NCI-H345 (cell line): Measurements from ENCODE around the gene TLL2.

Experiments used
- DNase-seq: peaks from one replicate; lab custom pipeline; 2025; lab: John Stamatoyannopoulos, UW

Gene TLL2

DNA sequence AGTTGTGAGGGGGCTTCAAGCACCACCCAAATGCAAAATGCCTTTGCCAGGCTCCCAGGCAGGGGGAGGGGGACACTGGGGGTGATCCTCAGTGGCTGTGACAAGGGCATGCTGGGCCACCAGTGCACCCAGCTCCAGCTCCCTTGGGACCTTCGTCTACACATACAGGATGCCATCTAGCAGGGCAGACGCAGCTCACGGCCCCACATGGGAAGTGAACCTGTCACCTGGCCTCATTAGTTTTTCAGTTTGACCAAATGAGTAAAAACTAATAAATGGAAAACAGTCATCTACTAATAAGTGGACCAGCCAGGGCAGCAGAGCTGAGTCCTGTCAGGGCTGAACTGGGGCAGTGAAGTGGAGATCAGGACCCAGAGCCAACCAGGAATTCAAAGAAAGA lies 50.2 kb downstream of the TLL2 start:
- DNase-seq, result no peak

DNA sequence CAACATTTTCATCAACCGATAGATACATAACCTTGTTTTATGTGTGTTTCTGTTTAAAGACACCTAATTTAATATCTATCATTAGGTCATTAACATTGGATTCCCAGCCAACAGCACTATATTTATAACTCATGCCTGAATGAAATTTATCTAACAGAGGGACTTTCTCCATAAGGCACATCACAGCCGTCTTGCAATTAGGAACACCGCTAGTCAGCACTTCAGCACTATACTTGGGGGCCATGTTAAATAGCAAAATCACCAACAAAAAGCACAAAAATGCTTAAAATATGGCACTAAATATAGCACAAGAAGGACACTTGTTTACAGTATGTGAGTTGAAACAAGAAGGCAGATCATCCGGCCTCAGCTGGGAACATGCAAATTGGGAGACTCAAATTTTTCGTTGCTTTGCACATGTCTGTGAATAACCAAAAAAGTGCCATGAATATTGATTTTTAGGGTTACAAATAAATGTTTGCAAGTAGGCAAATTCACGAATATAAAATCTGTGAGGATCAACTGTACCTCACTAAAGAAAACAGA lies 51.0 kb downstream of the TLL2 start:
- no peak for DNase-seq

DNA sequence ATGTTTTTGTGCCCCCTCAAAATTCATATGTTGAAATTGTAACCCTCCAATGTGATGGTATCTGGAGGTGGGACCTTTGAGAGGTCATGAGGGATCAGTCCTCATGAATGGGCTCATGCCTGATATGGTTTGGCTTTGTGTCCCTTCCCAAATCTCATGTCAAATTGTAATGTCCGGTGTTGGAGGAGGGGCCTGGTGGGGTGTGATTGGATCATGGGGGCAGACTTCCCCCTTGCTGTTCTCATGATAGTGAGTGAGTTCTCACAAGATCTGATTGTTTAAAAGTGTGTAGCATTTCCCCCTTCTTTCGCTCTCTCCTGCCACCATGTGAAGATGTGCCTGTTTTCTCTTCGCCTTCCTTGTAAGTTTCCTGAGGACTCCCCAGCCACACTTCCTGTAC lies 53.4 kb downstream of the TLL2 start:
- DNase-seq, result no peak

DNA sequence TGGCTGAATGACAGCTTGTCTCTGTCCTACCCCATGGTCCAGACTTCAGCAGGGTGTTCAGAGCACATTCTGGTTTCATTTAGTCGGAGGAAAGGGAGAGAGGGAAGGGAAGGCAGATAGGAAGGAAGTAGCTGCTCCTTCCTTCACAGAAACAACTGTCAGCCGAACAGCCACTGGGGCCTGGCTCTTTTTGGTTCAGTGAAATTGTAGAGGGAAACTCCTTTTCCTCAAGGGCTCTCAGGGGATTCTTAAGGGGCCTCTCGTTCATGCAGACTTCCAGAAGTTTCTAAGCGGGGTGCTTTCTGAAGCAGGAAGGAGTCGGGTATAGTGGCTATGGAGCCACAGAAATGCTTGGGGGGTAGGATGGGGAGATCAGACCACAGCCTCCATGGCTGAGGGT lies 56.4 kb downstream of the TLL2 start:
- no peak for DNase-seq

DNA sequence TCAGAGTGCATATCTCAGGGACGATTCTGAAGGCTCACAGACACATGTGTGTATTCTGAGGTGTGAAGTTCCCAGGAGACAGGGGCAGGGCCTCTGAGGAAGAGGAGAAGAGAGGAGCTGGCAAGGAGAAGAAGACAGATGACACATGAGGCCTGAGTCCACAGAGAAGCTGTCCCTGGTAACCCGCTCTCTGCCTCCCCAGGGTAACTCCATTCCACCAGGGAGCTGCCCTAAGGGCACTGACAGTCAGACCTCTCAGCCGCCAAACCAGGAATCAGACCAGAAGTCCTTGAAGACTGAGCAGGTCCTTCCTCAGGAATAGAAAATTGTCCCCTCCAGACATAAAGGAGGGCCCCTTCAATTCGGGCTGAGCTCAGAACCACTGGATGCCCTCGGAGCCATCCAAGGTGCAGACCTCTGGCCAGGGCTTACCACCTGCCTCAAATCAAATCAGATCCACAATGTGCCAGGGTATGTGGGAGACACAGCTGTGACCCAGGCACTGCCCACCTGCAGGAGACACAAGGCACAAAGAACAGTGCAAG lies 57.4 kb downstream of the TLL2 start:
- DNase-seq, result no peak

DNA sequence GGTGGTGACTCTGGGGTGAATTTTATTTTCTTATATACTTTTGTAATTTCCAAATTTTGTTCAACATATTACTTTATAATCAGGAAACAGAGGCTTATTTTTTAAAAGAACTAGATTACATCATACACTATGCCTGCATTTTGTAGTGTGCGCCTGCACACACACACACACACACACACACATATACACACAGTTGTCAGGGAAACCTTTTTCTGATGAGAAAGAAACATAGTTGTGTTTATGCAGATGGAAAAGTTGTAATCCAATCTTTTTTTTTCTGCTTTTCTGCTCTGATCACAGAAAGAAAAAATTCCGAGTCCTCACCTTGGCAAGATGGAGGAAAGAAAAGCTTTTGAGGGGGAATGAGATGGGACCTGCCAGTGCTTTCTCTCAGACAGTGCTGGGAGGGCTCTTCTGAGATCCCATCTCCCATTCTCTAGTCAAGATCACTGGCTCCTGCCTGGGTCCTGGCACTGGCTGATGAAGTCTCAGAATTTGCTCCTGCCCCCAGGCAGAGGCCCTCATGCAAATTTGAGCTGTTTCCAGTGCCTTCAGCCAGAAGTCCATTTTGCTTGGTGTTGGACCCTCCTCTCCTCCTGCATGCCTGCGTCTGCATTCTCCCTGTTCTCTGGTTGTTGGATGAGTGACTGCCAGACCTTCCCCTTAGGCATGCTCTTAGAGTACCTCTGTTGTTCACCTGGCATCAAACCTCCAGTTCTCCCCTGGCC lies 59.7 kb downstream of the TLL2 start:
- DNase-seq, result no peak

DNA sequence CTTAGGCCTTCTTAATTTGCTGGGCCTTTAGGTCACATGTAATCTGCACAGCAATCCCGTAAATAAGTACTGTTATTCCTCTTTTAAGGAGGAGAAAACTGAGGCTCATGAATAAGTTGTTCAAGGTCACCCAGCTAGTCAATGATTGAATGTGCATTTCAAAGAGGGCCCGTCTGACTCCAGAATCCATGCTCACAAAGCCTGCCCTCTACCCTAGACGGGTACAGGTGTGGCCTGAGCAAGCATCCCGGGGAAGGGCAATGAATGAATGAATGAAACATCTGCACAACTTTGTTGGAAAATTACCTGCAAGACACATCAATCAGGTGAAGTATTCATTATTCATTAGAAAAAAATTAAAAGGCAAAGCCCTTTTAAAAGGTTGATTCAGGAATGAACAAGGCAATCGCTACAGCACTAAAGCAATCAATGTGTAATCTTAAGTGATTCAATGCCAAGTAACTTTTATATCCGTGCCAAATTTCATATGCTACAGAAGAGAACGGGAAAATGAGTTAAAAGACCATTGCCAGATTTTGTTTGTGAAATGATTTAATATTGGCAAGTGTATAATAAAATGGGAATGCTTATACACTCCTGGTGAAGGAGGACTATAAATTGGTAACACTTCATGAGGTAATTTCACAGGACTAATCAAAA lies 61.1 kb downstream of the TLL2 start:
- DNase-seq, result no peak

DNA sequence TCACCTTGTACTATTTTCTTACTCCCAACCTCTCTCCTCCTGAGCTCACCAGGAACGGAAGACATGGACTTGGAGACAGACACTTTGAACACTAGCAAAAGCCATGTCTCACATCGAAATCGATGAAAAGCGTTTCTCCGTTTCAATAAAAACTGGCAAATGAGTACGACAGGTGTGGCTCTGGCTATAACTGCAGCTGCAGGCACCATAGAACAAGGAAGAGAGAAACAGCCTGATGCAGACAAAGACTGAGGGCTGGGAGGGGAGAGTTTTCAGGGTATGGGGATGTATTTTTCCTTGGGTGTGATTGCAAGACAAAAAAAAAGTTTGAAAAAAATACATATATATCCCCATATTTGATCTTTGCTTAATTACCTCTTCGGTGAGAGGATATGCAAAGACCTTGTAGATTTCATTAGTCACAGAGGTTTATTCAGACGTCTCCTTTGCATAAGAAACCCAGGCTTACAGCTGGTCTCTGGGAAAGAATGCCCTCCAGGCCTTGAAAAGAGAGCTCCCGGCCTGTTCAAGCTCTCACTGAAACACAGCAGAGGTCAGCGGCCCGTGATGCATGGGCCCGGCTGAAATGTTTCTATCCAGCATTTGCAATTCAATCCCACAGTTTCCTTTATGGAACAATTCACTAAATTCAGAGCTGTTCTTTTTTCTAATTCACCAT lies 63.1 kb downstream of the TLL2 start:
- DNase-seq, result no peak

DNA sequence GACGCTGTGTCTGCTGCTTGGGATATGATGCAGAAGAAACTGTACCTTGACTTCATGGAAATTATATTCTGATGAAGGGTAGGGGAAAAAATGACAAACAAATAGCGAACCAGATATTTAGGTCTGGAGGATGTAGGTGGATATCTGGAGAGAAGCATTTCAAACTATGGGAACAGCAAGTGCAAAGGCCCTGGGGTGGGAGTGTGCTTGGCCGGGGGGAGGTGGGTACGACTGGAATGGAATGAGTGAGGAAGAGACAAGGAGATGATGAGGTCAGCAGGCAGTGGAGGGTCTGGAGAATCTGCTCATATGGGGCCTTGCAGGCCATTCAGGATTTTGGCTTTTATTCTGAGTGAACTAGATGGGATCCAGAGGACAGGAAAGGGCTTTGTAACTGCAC lies 65.2 kb downstream of the TLL2 start:
- no peak for DNase-seq

DNA sequence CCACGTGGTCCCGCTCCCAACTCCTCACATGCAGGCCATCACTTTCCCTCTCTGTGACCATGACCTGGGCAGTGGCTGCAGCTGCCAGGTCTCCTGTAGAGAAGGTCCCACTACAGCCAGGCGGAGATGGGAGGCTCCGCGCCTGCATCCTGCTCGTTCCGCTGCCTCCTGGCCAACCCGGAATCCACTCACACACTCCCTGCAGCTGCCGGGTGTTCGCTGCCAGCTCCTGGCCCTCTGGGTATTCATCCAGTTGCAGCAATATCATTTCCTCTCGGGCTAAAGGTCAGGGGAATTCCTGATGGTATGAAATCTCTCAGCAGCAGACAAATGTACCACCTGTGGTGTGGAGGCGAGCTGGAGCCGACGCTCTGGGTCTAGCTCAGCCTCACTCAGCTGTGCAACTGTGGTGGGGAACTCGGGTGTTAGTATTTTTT lies 65.7 kb downstream of the TLL2 start:
- DNase-seq, result no peak

DNA sequence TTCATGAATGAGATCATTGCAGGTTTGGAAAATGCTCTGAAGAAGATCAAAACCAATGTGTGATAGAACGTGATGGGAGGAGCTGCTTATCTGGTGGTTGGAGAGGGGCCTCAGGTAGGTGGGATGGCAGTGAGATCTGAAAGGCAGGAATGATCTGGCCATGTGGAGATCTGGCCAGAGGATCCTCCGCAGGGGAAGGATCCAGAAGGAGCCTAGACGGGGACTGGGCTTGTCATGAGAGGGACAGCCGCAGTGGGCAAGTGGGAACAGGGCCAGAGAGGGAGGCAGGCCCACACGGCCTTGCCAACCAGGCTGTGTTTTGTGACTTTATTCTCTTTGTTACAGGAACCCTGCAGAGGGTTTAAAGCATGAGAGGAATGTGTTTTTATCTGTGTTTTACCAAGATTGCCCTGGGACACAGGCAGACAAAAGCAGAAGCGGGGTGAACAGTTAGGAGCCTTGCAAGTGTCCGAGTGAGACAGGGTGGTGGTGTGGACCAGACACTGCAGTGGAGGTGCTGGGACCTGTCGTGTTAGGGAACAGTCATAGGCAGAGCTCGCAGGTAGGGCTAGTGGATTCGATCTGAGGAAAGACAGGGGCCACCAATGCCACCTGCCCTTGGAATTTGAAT lies 66.6 kb downstream of the TLL2 start:
- no peak for DNase-seq

DNA sequence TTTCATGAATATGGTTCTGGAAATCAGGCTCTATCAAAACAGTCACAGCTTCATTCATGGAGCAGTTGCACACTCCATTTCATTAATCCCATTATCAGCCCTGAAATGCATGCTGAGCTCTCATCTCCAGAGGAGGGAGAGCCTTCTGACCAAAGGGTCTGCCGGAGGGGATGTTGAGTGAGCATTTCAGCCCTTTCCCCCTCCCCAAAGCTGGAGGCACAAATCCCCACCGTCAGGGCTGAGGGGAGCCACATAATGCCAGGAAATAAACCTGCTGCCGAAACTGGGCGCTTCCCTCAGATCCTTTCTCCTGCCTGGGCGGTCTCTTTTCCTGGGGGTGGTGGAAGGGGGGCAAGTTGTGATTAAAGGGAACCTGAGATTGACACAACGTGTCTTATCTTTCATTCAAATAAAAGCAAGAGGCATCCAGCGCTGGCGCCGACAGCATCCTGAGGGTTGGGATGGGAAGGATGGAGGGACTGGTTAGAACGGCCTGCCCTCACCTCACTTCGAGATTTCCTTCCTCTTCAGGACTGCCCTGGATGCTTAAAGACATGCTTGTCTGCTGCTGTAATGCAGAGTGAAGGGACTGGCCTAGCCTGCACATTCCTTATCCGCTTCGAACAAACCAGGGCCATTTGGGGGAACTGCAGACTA lies 71.6 kb downstream of the TLL2 start:
- no peak for DNase-seq

DNA sequence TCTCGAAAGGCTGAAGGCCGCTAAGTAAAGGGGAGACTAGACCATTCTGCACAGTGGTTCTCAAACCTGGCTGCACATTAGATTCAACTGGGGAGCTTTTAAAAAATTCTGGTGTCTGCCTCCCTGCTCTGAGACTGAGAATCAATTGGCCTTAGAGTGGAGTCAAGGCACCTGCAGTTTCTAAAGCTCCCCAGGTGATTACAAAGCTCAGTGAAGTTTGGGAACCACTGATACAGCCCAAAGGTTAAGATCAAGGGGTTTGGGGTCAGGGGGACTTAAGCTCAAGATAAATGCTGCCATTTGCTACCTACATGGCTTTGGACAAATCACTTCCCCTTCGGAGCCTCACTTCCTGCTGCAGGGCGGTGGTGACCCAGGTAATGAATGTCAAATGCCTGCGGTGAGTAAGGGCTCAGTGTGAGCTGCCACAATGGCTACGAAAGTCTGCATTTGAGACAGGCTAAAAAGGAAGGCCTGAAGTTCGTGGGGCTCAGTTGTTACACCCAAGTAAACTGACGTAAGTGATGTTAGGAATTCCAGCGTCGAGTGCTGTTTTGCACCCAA lies 72.3 kb downstream of the TLL2 start:
- DNase-seq, result no peak

DNA sequence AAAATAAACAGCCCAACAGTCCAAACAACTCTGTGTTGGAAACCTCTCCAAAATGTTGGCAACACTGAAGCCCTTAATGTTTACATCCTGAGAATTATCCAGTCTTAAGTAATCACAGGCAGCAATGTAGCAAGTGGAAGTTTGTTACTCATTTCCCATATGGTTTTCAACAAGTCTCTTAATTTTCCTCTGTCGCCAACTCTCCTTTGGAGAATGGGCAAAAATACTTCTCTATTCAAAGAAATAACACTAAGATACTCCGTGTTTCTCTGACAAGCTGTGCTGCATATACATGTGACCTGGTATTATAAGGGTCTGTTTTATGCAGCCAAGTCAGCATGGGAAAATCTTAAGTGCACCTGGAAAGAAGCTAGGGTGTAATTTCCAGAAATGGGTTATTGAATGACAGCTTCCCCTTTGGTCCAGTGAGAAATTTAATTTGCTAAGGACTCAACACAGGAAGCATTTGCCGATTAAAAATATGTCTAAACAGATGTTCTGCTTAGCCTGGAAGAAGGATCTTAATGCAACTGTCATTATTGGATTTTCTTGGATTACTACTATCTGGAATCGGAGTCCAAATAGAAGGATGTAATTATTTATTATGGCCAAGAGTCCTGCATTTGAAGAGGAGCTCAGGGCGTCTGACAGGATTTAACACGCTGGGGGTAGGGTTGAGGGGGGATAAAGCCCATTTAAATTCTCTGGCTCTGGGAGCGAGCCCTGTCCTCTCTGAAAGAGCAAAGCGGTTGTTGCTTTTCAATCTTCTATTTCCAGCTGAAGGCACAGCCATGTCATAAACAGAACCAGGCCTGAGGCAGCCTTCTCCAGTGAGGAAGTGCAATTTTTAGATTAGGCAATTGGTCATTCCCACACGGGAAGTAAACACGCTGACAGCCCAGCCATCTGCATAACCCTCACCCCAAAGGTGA lies 73.1 kb downstream of the TLL2 start:
- no peak for DNase-seq

DNA sequence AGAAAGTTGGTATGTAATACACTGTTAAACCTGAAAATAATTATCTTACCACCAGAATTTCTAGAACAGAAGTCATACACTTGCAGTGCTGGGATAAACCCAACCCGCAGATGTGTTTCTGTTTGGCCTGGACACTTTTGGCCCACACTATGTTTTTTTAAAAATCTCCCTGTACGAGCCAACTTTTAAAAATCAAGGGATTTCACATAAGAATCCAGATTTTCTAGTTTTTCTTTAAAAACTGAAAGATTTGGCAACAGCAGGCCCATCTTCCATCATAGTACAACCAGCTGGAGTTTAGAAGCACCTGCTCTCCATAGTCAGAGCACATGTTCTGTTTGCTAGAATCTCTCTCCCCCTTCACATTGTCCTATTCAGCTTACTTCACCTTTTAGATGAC lies 74.0 kb downstream of the TLL2 start:
- DNase-seq, result no peak

DNA sequence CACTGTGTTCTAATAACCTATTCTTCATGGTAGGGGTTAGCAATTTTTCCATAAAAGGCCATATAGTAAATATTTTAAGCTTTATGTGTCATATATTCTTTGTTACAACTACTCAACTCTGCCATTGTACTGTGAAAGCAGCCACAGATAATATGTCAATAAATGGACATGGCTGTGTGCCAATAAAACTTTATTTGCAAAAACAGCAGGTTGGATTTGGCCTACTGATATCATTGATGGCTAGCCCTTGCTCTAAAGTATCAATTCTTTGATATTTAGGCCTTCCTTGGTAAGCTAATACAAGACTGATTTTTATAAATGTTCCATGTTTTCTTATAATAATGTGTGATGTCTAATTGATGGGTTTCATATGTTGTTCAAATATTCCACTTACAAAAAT lies 77.7 kb downstream of the TLL2 start:
- DNase-seq, result no peak

DNA sequence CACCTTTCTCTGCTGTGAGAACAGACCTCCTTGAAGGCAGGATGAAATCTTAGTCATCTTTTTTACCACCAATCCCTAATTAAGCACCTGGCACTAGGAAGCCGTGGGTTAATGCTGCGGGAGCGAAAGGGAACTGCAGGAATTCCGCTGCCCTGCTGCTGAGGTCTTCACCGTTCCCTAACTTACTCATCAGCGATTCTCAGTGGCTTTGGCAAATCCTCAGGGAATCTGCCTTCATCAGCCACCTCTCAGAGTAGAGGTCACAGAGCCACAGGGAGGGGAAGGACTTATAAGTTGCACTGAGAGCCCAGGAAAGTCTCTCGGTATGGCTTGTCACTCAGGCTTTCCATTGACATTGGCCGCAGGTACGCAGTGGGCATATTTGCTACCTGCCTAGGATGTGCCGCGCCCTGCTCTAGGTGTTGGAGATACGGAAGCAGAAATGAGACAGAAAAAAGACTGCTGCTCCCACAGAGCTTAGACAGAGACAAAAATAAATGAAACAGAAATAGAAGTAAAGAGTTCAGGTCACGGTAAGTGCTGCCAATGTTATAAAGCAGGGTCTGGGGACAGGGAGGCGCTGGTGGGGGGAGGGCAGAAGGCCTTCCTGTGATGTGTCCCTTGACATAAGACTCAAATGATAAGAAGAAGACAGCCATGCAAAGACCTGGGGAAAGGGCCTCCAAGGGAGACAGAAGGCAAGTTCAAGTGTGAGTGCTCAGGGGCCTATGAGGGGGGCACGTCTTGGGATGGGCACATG lies 82.3 kb downstream of the TLL2 start:
- no peak for DNase-seq

DNA sequence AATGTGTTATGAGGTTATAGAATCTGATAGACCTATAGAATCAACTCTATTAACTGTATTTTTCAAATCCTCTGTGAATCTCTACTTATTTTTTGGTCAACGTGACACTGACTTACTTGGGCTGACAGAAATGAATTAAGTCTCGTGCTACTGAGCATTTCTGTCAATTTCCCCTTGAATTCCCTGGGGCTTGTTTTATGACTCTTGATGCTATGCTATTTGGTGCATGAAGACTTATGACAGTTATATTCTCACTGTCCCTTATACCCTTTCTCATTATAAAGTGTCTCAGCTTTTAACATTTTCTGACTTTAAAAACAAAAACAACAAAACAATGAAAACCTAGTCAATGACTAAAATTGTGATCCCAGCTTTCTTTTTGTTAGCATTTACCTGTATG lies 86.4 kb downstream of the TLL2 start:
- DNase-seq, result no peak

DNA sequence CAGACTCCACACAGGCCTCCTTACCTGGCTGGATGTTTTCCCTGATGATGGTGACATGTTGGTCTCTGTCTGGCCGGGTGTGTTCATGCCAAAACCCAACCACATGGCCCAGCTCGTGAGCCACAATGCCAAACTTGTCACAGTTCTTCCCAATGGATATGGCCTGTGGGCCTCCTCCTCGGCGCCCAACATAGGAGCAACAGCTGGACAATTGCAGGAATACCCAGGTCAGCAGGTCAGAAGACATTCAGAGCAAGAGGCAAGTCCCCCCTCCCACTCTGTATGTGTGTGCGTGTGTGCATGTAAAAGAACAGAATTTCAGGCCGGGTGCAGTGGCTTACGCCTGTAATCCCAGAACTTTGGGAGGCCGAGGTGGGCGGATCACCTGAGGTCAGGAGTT lies 91.2 kb downstream of the TLL2 start:
- no peak for DNase-seq

DNA sequence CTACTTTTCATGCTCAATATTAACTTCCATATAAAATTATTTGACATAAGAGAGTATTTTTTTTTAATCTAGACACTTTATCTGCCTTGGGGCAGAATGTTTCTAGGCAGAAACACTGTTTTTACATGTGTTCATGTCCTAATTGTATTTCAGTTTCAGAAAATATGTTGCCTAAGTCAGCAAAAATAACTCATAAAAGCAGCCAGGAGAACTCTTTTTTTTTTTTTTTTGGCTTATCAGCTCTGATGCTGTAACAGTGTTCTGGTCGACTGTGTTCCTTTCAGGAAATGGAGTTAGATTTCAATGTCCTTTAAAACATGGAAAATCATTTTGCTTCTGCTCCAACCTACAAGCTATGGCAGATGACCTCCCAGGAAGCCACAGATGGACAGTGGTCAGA lies 91.7 kb downstream of the TLL2 start:
- DNase-seq, result no peak
